Tibial nerve (tissue), 4 donors: ENCODE data around the gene TSNAXIP1. TPM values are rescaled to one million over a fixed set of nuclear protein-coding genes. Genes with fewer than 3 reads are reported as not detected.
"Not testable (repeated sequence)": the region's sequence is repeated elsewhere in the genome, so short reads cannot be mapped to it uniquely, and the experiment has no call there.

Experiments
- DNase-seq, 2 donors: peaks; one replicate each; pipeline ENCODE4 v3.0.0-alpha.2; 2019; ENCODE audit warnings: low spot score in 2 of 2
- H3K27ac ChIP-seq, 4 donors: fragments of 200-600 bp; sonication (generic) in 3 of 4; one replicate each; pipeline ENCODE4 v1.5.1; 2017 to 2019; ENCODE audit warnings: mild to moderate bottlenecking in 1 of 4
- H3K27me3 ChIP-seq, 2 donors: fragments of 200-600 bp; sonication (generic) in 1 of 2; one replicate each; pipeline versions ENCODE4 v1.5.1 to v1.6.0; 2017 to 2019
- H3K36me3 ChIP-seq, 3 donors: fragments of 200-600 bp; sonication (generic); one replicate each; pipeline ENCODE4 v1.5.1; 2018 to 2019
- H3K4me1 ChIP-seq, 4 donors: fragments of 200-600 bp; sonication (generic) in 3 of 4; one replicate each; pipeline ENCODE4 v1.5.1; 2017 to 2019
- H3K4me3 ChIP-seq, 4 donors: fragments of 200-600 bp; sonication (generic) in 3 of 4; one replicate each; pipeline ENCODE4 v1.5.1; 2017 to 2019; ENCODE audit warnings: mild to moderate bottlenecking in 1 of 4, moderate library complexity in 1 of 4
- H3K9me3 ChIP-seq, 4 donors: fragments of 200-600 bp; sonication (generic) in 3 of 4; one replicate each; pipeline ENCODE4 v1.5.1; 2017 to 2019
- CTCF ChIP-seq, 5 experiments: fragments of 200-600 bp in 3 of 5; fragments of 450-650 bp in 2 of 5; sonication (generic) in 3 of 5; IDR thresholded peaks; one replicate each; pipeline ENCODE4 v1.5.1; 2016 to 2019; ENCODE audit warnings: antibody characterized with exemption in 5 of 5, mild to moderate bottlenecking in 3 of 5, moderate library complexity in 2 of 5
- EP300 ChIP-seq, 2 donors: sonication (generic); formaldehyde crosslinking; IDR thresholded peaks; one replicate each; pipeline ENCODE4 v1.6.1; 2017; ENCODE audit warnings: antibody characterized with exemption in 2 of 2, mild to moderate bottlenecking in 1 of 2
- POLR2A ChIP-seq, 2 donors: fragments of 450-650 bp; IDR thresholded peaks; one replicate each; pipeline ENCODE4 v1.6.1; 2017; ENCODE audit warnings: antibody characterized with exemption in 2 of 2, mild to moderate bottlenecking in 2 of 2, moderate library complexity in 2 of 2
- WGBS, 2 donors: methylation state at CpG; one replicate each; pipeline ENCODE4 v1.1.5; 2018; 5-methylcytosine and 5-hydroxymethylcytosine counted together
- total RNA-seq, 4 donors: library from RNA; depleted of rRNA; stranded (reverse); fragments of >200 nt; gene quantifications; one replicate each; pipeline ENCODE4 v1.1.0, GENCODE V29; 2016

Gene TSNAXIP1
- total RNA-seq, 4 donors from 2014 or later, result 2.8 to 8.4 (median 4.0) TPM

GRCh38 chr16:67833030-67833414, 26.3 kb downstream of the TSNAXIP1 start:
- no peaks in the 10 kb centered on the region for H3K27me3 ChIP-seq
- H3K9me3 ChIP-seq, result no peaks in the 10 kb centered on the region
- 0 to 7% methylated on average over 3 of the region's 3 CpGs for WGBS, 2 donors
- no peak for DNase-seq
- H3K4me1 ChIP-seq, result peaks cover 0 to 25% (median 9%) of the 10 kb centered on the region in 4 donors
- H3K27ac ChIP-seq, result peak overlapping the region in 3 of 4 donors; percentile 79 to 86 (median 80)
- H3K36me3 ChIP-seq, result peaks cover 0 to 45% (median 4%) of the 10 kb centered on the region in 3 donors
- no peak for TF ChIP-seq EP300 (IDR thresholded peaks at IDR 0.05)
- TF ChIP-seq CTCF (IDR thresholded peaks at IDR 0.05), result no peak
- TF ChIP-seq POLR2A (IDR thresholded peaks at IDR 0.05), result no peak
- peak overlapping the region; percentile 69 to 88 (median 82) for H3K4me3 ChIP-seq

GRCh38 chr16:67833415-67834241, 26.9 kb downstream of the TSNAXIP1 start:
- DNase-seq, result peak; percentile 90 to 96
- Histone ChIP-seq H3K27me3 (no peaks in the 10 kb centered on the region), H3K36me3 (peaks cover 0 to 39% (median 4%) of the 10 kb centered on the region in 3 donors), H3K9me3 (no peaks in the 10 kb centered on the region), H3K4me3 (peak overlapping the region; percentile 69 to 88 (median 82)), H3K4me1 (peaks cover 0 to 25% (median 9%) of the 10 kb centered on the region in 4 donors), H3K27ac (peak overlapping the region in 3 of 4 donors; percentile 79 to 86 (median 80))
- WGBS, 2 donors, result 0 to 1% methylated on average over 41 to 46 of the region's 49 CpGs
- TF ChIP-seq EP300 (IDR thresholded peaks at IDR 0.05) (peak; percentile 33 to 72), POLR2A (IDR thresholded peaks at IDR 0.05) (peak; percentile 17 to 69), CTCF (IDR thresholded peaks at IDR 0.05) (no peak)

GRCh38 chr16:67834242-67834614, 27.5 kb downstream of the TSNAXIP1 start:
- TF ChIP-seq EP300 (IDR thresholded peaks at IDR 0.05), result no peak
- no peak for TF ChIP-seq CTCF (IDR thresholded peaks at IDR 0.05)
- TF ChIP-seq POLR2A (IDR thresholded peaks at IDR 0.05), result no peak
- peaks cover 0 to 25% (median 9%) of the 10 kb centered on the region in 4 donors for H3K4me1 ChIP-seq
- H3K4me3 ChIP-seq, result peak overlapping the region; percentile 69 to 88 (median 82)
- no peaks in the 10 kb centered on the region for H3K27me3 ChIP-seq
- 68 to 81% methylated on average over 10 of the region's 10 CpGs for WGBS, 2 donors
- DNase-seq, result no peak
- H3K36me3 ChIP-seq, result peaks cover 0 to 33% (median 4%) of the 10 kb centered on the region in 3 donors
- no peaks in the 10 kb centered on the region for H3K9me3 ChIP-seq
- H3K27ac ChIP-seq, result peak overlapping the region in 3 of 4 donors; percentile 26 to 86 (median 80)

GRCh38 chr16:67837190-67837589, 30.5 kb downstream of the TSNAXIP1 start:
- not testable (repeated sequence) for H3K9me3 ChIP-seq

GRCh38 chr16:67837811-67838210, 31.1 kb downstream of the TSNAXIP1 start:
- Histone ChIP-seq H3K9me3 (no peaks in the 10 kb centered on the region), H3K4me1 (peaks cover 0 to 17% (median 11%) of the 10 kb centered on the region in 4 donors), H3K36me3 (no peaks in the 10 kb centered on the region), H3K27ac (no peak overlapping the region), H3K27me3 (no peaks in the 10 kb centered on the region), H3K4me3 (no peak overlapping the region)
- DNase-seq, result no peak
- WGBS, 2 donors, result 84 to 85% methylated on average over 2 of the region's 2 CpGs
- TF ChIP-seq EP300 (IDR thresholded peaks at IDR 0.05) (no peak), POLR2A (IDR thresholded peaks at IDR 0.05) (no peak), CTCF (IDR thresholded peaks at IDR 0.05) (no peak)

More at GRCh38 chr16:67837190-67837589, 30.5 kb downstream of the TSNAXIP1 start:
- not testable (repeated sequence) for H3K4me3 ChIP-seq, DNase-seq, H3K27me3 ChIP-seq, H3K27ac ChIP-seq, H3K36me3 ChIP-seq
- WGBS, 2 donors, result 91 to 98% methylated on average over 10 of the region's 10 CpGs
- H3K4me1 ChIP-seq, result peaks cover 0 to 23% (median 12%) of the 10 kb centered on the region in 4 donors
